ENCODE results near the gene KIAA1549. TPM values are rescaled to one million over a fixed set of nuclear protein-coding genes. Genes with fewer than 3 reads are reported as not detected.

The KIAA1549 gene
- total RNA-seq, 1 experiment from 2014 or later = 18.7 TPM

- TF ChIP-seq FOXP4 (CRISPR knock-in tag; IDR thresholded peaks at IDR 0.05) (no peak), PRRX2 (CRISPR knock-in tag; IDR thresholded peaks at IDR 0.05) (no peak), ZNF423 (CRISPR knock-in tag; IDR thresholded peaks at IDR 0.05) (no peak), SMAD3 (CRISPR knock-in tag; IDR thresholded peaks at IDR 0.05; ENCODE audit: borderline replicate concordance) (no peak), FOXK1 (CRISPR knock-in tag; IDR thresholded peaks at IDR 0.05) (no peak), STAT6 (CRISPR knock-in tag; conservative IDR thresholded peaks at IDR 0.05; ENCODE audit: low read depth) (no peak), ZNF219 (CRISPR knock-in tag; IDR thresholded peaks at IDR 0.05; ENCODE audit: borderline replicate concordance) (no peak), ZNF425 (CRISPR knock-in tag; conservative IDR thresholded peaks at IDR 0.05) (no peak), ZNF532 (CRISPR knock-in tag; IDR thresholded peaks at IDR 0.05; ENCODE audit: borderline replicate concordance) (no peak), HMGA2 (CRISPR knock-in tag; IDR thresholded peaks at IDR 0.05) (no peak), CDX4 (CRISPR knock-in tag; IDR thresholded peaks at IDR 0.05; ENCODE audit: borderline replicate concordance) (no peak)
These were observed 151.9 kb downstream of the KIAA1549 start (continued) for GRCh38 chr7:138829335-138829734.

- no peak for TF ChIP-seq HMGA2 (CRISPR knock-in tag; IDR thresholded peaks at IDR 0.05)
- no peak for TF ChIP-seq ZNF281 (CRISPR knock-in tag; IDR thresholded peaks at IDR 0.05)
- no peak for TF ChIP-seq CREM (CRISPR knock-in tag; IDR thresholded peaks at IDR 0.05)
- TF ChIP-seq GABPB1 (CRISPR knock-in tag; IDR thresholded peaks at IDR 0.05) = no peak
- TF ChIP-seq USF2 (CRISPR knock-in tag; IDR thresholded peaks at IDR 0.05) = no peak
- no peak for TF ChIP-seq ETV6 (CRISPR knock-in tag; IDR thresholded peaks at IDR 0.05)
- no peak for TF ChIP-seq OVOL2 (CRISPR knock-in tag; IDR thresholded peaks at IDR 0.05; ENCODE audit: borderline replicate concordance)
- Mint-ChIP-seq H3K27ac (no peak overlapping the region), H3K27me3 (ENCODE audit: low read depth) (no peaks in the 10 kb centered on the region), H3K9me3 (peaks cover 6% of the 10 kb centered on the region), H3K36me3 (0 out of 2 replicates have a peak, but pooled peaks cover 2% of the 10 kb centered on the region), H3K4me1 (peaks cover 14% of the 10 kb centered on the region), H3K4me3 (no peak overlapping the region)
- POLR2A ChIA-PET = no interaction called here
- no peak for DNase-seq (ENCODE audit: low spot score)
- no peak for ATAC-seq
- CTCF ChIA-PET = no interaction called here
These were observed 152.9 kb downstream of the KIAA1549 start for GRCh38 chr7:138828302-138828701.

Data from WTC11 (cell line).